Karpas-422 (cell line): Measurements from ENCODE around the gene PALM. TPM values are rescaled to one million over a fixed set of nuclear protein-coding genes. Genes with fewer than 3 reads are reported as not detected.

Experiments used
- DNase-seq: peaks from one replicate; pipeline ENCODE4 v3.0.0-alpha.2; 2015
- H2AFZ ChIP-seq: fragments of 200-600 bp; sonication (generic); 2 replicates; pipeline ENCODE4 v1.6.1; 2014; ENCODE audit warnings: antibody characterized with exemption, low read length, mixed read lengths
- H3K27ac ChIP-seq: fragments of 200-600 bp; sonication (generic); 2 replicates; pipeline ENCODE4 v1.5.1; 2014; ENCODE audit warnings: mild to moderate bottlenecking, low read length, moderate library complexity
- H3K27me3 ChIP-seq: fragments of 200-600 bp; sonication (generic); 2 replicates; pipeline ENCODE4 v1.6.1; 2014; ENCODE audit warnings: low read length, mixed read lengths
- H3K36me3 ChIP-seq: fragments of 200-600 bp; sonication (generic); 2 replicates; pipeline ENCODE4 v1.6.1; 2014; ENCODE audit warnings: low read length, mixed read lengths; ENCODE audit not compliant: insufficient read depth
- H3K4me1 ChIP-seq: fragments of 200-600 bp; sonication (generic); 2 replicates; pipeline ENCODE4 v1.6.1; 2014; ENCODE audit warnings: mild to moderate bottlenecking, low read length, mixed read lengths
- H3K4me2 ChIP-seq: fragments of 200-600 bp; sonication (generic); 2 replicates; pipeline ENCODE4 v1.6.1; 2014; ENCODE audit warnings: low read length, low read depth, mild to moderate bottlenecking; ENCODE audit not compliant: poor library complexity, severe bottlenecking
- H3K4me3 ChIP-seq: fragments of 200-600 bp; sonication (generic); 2 replicates; pipeline ENCODE4 v1.5.1; 2014; ENCODE audit warnings: mild to moderate bottlenecking, antibody characterized with exemption, low read length, mixed read lengths
- H3K79me2 ChIP-seq: fragments of 200-600 bp; sonication (generic); 2 replicates; pipeline ENCODE4 v1.6.1; 2014; ENCODE audit warnings: mild to moderate bottlenecking, low read length, mixed read lengths
- H3K9ac ChIP-seq: fragments of 200-600 bp; sonication (generic); 2 replicates; pipeline ENCODE4 v1.6.0; 2014; ENCODE audit warnings: low read length
- H3K9me2 ChIP-seq: fragments of 200-600 bp; sonication (generic), shearing (Covaris generic); replicated peaks from 2 replicates; pipeline ENCODE4 v1.6.0; 2014; ENCODE audit warnings: mild to moderate bottlenecking, low read length, moderate library complexity; ENCODE audit not compliant: insufficient read depth
- H3K9me3 ChIP-seq: fragments of 300-700, 200-600 bp; sonication (generic); 2 replicates; pipeline ENCODE4 v1.6.1; 2014; ENCODE audit warnings: low read length, mixed read lengths
- H4K20me1 ChIP-seq: fragments of 200-600 bp; sonication (generic); 2 replicates; pipeline ENCODE4 v1.6.1; 2014; ENCODE audit warnings: mild to moderate bottlenecking, antibody characterized with exemption, low read length, low read depth; ENCODE audit not compliant: insufficient read depth
- total RNA-seq: library from RNA; depleted of rRNA; stranded (reverse); fragments of >200 nt; shearing (Covaris generic); gene quantifications from 2 replicates; pipeline ENCODE4 v1.2.3, GENCODE V29; 2014; ENCODE audit warnings: low replicate concordance

Gene PALM
- total RNA-seq, 1 experiment from 2014 or later = 3.5 TPM

GRCh38 chr19:682678-683320 is 25.9 kb upstream of the PALM start:
- no peaks in the 10 kb centered on the region for H3K36me3 ChIP-seq
- no peak overlapping the region for H2AFZ ChIP-seq
- no peak overlapping the region for H3K4me3 ChIP-seq
- peaks cover 9% of the 10 kb centered on the region for H3K4me1 ChIP-seq
- H3K27me3 ChIP-seq = no peaks in the 10 kb centered on the region
- no peak overlapping the region for H3K9ac ChIP-seq
- no peaks in the 10 kb centered on the region for H3K79me2 ChIP-seq
- no peaks in the 10 kb centered on the region for H3K9me3 ChIP-seq
- peaks cover 10% of the 10 kb centered on the region; the same call in 1 of the 2 replicates for H4K20me1 ChIP-seq
- H3K27ac ChIP-seq = no peak overlapping the region
- H3K4me2 ChIP-seq = no peak overlapping the region
- DNase-seq = no peak
- no peaks in the 10 kb centered on the region for H3K9me2 ChIP-seq

- Histone ChIP-seq H3K4me1 (peaks cover 2% of the 10 kb centered on the region; the same call in 1 of the 2 replicates), H3K36me3 (no peaks in the 10 kb centered on the region), H3K4me3 (no peak overlapping the region), H3K27me3 (no peaks in the 10 kb centered on the region), H3K9me2 (no peaks in the 10 kb centered on the region), H3K9ac (no peak overlapping the region), H3K4me2 (no peak overlapping the region), H3K79me2 (no peaks in the 10 kb centered on the region), H3K27ac (no peak overlapping the region), H2AFZ (no peak overlapping the region), H4K20me1 (no peaks in the 10 kb centered on the region), H3K9me3 (no peaks in the 10 kb centered on the region)
- DNase-seq = no peak
Measured at GRCh38 chr19:685454-685931, 23.2 kb upstream of the PALM start.

GRCh38 chr19:686589-687297 is 22.0 kb upstream of the PALM start:
- no peaks in the 10 kb centered on the region for H3K36me3 ChIP-seq
- H3K4me3 ChIP-seq = no peak overlapping the region
- no peaks in the 10 kb centered on the region for H3K9me3 ChIP-seq
- no peak overlapping the region for H2AFZ ChIP-seq
- H3K9ac ChIP-seq = no peak overlapping the region
- no peaks in the 10 kb centered on the region for H3K27me3 ChIP-seq
- no peaks in the 10 kb centered on the region for H3K79me2 ChIP-seq
- H3K4me1 ChIP-seq = no peaks in the 10 kb centered on the region
- no peak overlapping the region for H3K27ac ChIP-seq
- no peak overlapping the region for H3K4me2 ChIP-seq
- H3K9me2 ChIP-seq = no peaks in the 10 kb centered on the region
- DNase-seq = no peak
- H4K20me1 ChIP-seq = no peaks in the 10 kb centered on the region

- no peak overlapping the region for H3K4me3 ChIP-seq
- DNase-seq = no peak
- H3K4me1 ChIP-seq = no peaks in the 10 kb centered on the region
- no peaks in the 10 kb centered on the region for H3K27me3 ChIP-seq
- no peak overlapping the region for H3K4me2 ChIP-seq
- H3K36me3 ChIP-seq = no peaks in the 10 kb centered on the region
- H3K9me2 ChIP-seq = no peaks in the 10 kb centered on the region
- H3K9me3 ChIP-seq = no peaks in the 10 kb centered on the region
- H3K27ac ChIP-seq = no peak overlapping the region
- H2AFZ ChIP-seq = no peak overlapping the region
- no peaks in the 10 kb centered on the region for H4K20me1 ChIP-seq
- no peak overlapping the region for H3K9ac ChIP-seq
- H3K79me2 ChIP-seq = no peaks in the 10 kb centered on the region
Measured at GRCh38 chr19:687569-688166, 21.1 kb upstream of the PALM start.

GRCh38 chr19:688214-688613 is 20.5 kb upstream of the PALM start:
- Histone ChIP-seq H3K79me2 (no peaks in the 10 kb centered on the region), H3K4me3 (no peak overlapping the region), H4K20me1 (no peaks in the 10 kb centered on the region), H3K27me3 (no peaks in the 10 kb centered on the region), H2AFZ (no peak overlapping the region), H3K9me2 (no peaks in the 10 kb centered on the region), H3K4me1 (no peaks in the 10 kb centered on the region), H3K27ac (no peak overlapping the region), H3K4me2 (no peak overlapping the region), H3K9ac (no peak overlapping the region), H3K9me3 (no peaks in the 10 kb centered on the region), H3K36me3 (no peaks in the 10 kb centered on the region)
- no peak for DNase-seq

GRCh38 chr19:688992-689391 is 19.7 kb upstream of the PALM start:
- no peak for DNase-seq
- Histone ChIP-seq H3K36me3 (no peaks in the 10 kb centered on the region), H3K27ac (no peak overlapping the region), H3K9me2 (no peaks in the 10 kb centered on the region), H3K4me2 (no peak overlapping the region), H3K9ac (no peak overlapping the region), H2AFZ (no peak overlapping the region), H3K9me3 (no peaks in the 10 kb centered on the region), H3K4me3 (no peak overlapping the region), H4K20me1 (no peaks in the 10 kb centered on the region), H3K79me2 (no peaks in the 10 kb centered on the region), H3K4me1 (no peaks in the 10 kb centered on the region), H3K27me3 (no peaks in the 10 kb centered on the region)

- Histone ChIP-seq H3K4me3 (no peak overlapping the region), H3K36me3 (no peaks in the 10 kb centered on the region), H3K27ac (no peak overlapping the region), H2AFZ (no peak overlapping the region), H3K4me2 (no peak overlapping the region), H3K9ac (no peak overlapping the region), H3K4me1 (no peaks in the 10 kb centered on the region), H3K9me3 (no peaks in the 10 kb centered on the region), H3K9me2 (no peaks in the 10 kb centered on the region), H4K20me1 (no peaks in the 10 kb centered on the region), H3K27me3 (no peaks in the 10 kb centered on the region), H3K79me2 (no peaks in the 10 kb centered on the region)
- DNase-seq = no peak
Measured at GRCh38 chr19:690203-690602, 18.5 kb upstream of the PALM start.

GRCh38 chr19:694481-695351 is 14.0 kb upstream of the PALM start:
- H3K4me2 ChIP-seq = no peak overlapping the region
- no peak overlapping the region for H3K27ac ChIP-seq
- H3K79me2 ChIP-seq = no peaks in the 10 kb centered on the region
- no peaks in the 10 kb centered on the region for H3K9me2 ChIP-seq
- no peaks in the 10 kb centered on the region for H3K27me3 ChIP-seq
- no peak overlapping the region for H3K9ac ChIP-seq
- no peaks in the 10 kb centered on the region for H4K20me1 ChIP-seq
- no peaks in the 10 kb centered on the region for H3K36me3 ChIP-seq
- H3K9me3 ChIP-seq = no peaks in the 10 kb centered on the region
- no peaks in the 10 kb centered on the region for H3K4me1 ChIP-seq
- DNase-seq = no peak
- H3K4me3 ChIP-seq = no peak overlapping the region
- no peak overlapping the region for H2AFZ ChIP-seq
